Large intestine (tissue), 3 donors: ENCODE results near the gene SLC44A2. TPM values are rescaled to one million over a fixed set of nuclear protein-coding genes. Genes with fewer than 3 reads are reported as not detected.

Experiments
- DNase-seq, 2 donors: peaks; one replicate each; pipeline versions ENCODE4 v3.0.0 to v3.0.0-alpha.2; 2013
- H3K27ac ChIP-seq: one replicate; pipeline ENCODE4 v1.5.1; 2013; ENCODE audit warnings: low read length
- H3K27me3 ChIP-seq: 2 replicates; pipeline ENCODE4 v1.6.1; 2013; ENCODE audit warnings: low read length; ENCODE audit not compliant: control insufficient read depth, insufficient read depth
- H3K36me3 ChIP-seq: 2 replicates; pipeline ENCODE4 v1.6.1; 2013; ENCODE audit warnings: low read length; ENCODE audit not compliant: control insufficient read depth, insufficient read depth
- H3K4me1 ChIP-seq: one replicate; pipeline ENCODE4 v1.6.1; 2013; ENCODE audit warnings: low read length; ENCODE audit not compliant: control insufficient read depth, insufficient read depth
- H3K4me3 ChIP-seq: one replicate; pipeline ENCODE4 v1.5.1; 2013; ENCODE audit warnings: low read length
- H3K9me3 ChIP-seq: one replicate; pipeline ENCODE4 v1.6.1; 2013; ENCODE audit warnings: mild to moderate bottlenecking, low read depth, low read length, moderate library complexity; ENCODE audit not compliant: control insufficient read depth
- WGBS: methylation state at CpG from one replicate; pipeline ENCODE4 v1.1.5; 2013; ENCODE audit warnings: low lambda C conversion rate; ENCODE audit not compliant: insufficient coverage; 5-methylcytosine and 5-hydroxymethylcytosine counted together
- polyA plus RNA-seq: library from polyadenylated mRNA; unstranded; fragments of 120-200 nt; gene quantifications from one replicate; pipeline ENCODE4 v1.2.1, GENCODE V29; 2013

Gene SLC44A2
- polyA plus RNA-seq, 1 donor: 30.0 TPM

DNA sequence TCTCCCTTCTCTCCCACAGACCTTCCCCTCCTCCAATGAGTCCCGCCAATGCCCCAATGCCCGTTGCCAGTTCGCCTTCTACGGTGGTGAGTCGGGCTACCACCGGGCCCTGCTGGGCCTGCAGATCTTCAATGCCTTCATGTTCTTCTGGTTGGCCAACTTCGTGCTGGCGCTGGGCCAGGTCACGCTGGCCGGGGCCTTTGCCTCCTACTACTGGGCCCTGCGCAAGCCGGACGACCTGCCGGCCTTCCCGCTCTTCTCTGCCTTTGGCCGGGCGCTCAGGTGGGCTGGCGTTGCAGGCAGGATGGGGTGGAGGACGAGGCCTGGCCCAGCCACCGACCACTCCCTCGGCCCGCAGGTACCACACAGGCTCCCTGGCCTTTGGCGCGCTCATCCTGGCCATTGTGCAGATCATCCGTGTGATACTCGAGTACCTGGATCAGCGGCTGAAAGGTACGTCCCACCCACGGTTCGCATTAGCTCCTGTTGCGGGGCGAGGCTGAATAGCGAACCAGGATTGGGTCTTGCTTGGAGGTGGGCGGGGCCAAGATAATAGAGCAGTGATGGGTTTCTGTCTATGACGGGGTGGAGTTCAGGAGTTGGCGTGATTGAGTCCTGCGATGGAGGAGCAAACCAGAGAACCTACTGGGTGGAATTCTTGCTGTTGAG is 11.1 kb downstream of the SLC44A2 start:
- DNase-seq: no peak
- no peaks in the 10 kb centered on the region for H3K9me3 ChIP-seq
- H3K4me3 ChIP-seq: no peak overlapping the region
- peaks cover 5% of the 10 kb centered on the region for H3K4me1 ChIP-seq
- peaks cover 38% of the 10 kb centered on the region for H3K36me3 ChIP-seq
- H3K27me3 ChIP-seq: no peaks in the 10 kb centered on the region
- H3K27ac ChIP-seq: no peak overlapping the region
- WGBS: no CpG with 5 or more reads among the region's 37 CpGs

DNA sequence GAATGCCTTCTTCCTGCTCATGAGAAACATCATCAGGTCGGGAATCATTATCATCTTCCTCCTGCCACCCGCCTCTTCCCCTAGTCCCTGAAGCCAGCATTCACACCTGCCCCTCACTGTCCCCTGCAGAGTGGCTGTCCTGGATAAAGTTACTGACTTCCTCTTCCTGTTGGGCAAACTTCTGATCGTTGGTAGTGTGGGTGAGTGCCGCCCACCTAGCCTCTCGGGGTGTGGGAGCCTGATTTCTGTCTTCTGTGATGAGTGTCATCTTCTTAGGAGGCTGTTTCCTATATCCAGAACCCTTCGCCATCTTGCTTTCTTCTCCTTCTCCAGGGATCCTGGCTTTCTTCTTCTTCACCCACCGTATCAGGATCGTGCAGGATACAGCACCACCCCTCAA is 12.5 kb downstream of the SLC44A2 start:
- Histone ChIP-seq H3K4me3 (no peak overlapping the region), H3K4me1 (peaks cover 5% of the 10 kb centered on the region), H3K27ac (no peak overlapping the region), H3K27me3 (no peaks in the 10 kb centered on the region), H3K9me3 (no peaks in the 10 kb centered on the region), H3K36me3 (peaks cover 37% of the 10 kb centered on the region)
- WGBS: 40% methylated on average over 1 of the region's 8 CpGs
- DNase-seq: no peak

DNA sequence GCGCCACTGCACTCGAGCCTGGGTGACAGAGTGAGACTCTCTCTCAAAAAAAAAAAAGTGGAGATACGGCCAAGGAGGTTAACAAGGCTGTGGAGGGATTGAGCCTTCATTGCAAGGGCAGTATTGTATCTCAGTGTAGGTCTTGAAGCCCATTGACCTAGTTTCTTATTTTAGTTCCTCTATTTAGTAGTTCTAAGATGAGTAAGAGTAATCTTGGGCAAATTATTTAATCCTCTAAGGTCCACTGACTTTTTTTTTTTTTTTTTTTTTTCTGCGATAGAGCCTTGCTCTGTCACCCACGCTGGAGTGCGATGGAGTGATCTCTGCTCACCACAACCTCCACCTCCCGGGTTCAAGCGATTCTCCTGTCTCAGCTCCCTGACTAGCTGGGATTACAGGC is 14.5 kb downstream of the SLC44A2 start:
- peaks cover 11% of the 10 kb centered on the region for H3K4me1 ChIP-seq
- H3K27ac ChIP-seq: no peak overlapping the region
- peaks cover 35% of the 10 kb centered on the region for H3K36me3 ChIP-seq
- no peaks in the 10 kb centered on the region for H3K27me3 ChIP-seq
- no peaks in the 10 kb centered on the region for H3K9me3 ChIP-seq
- DNase-seq: no peak
- no peak overlapping the region for H3K4me3 ChIP-seq
- WGBS: no CpG with 5 or more reads among the region's 8 CpGs

DNA sequence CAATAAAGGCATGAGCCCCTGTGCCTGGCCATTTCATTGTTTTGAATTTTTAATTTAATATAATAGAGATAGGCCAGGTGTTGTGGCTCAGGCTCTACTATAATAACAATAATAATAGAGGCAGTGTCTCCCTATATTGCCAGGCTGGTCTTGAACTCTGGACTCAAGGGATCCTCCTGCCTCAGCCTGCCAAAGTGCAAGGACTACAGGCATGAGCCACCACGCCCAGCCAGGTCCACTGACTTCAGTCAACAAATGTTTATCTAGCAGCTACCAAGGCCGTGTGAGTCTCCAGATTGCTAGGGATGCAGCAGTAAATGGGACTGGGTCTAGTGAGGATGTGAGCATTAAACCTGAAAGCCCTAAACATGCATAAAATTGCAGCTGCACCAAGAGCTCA is 15.0 kb downstream of the SLC44A2 start:
- Histone ChIP-seq H3K4me3 (no peak overlapping the region), H3K9me3 (no peaks in the 10 kb centered on the region), H3K27ac (no peak overlapping the region), H3K36me3 (peaks cover 31% of the 10 kb centered on the region), H3K4me1 (peaks cover 11% of the 10 kb centered on the region), H3K27me3 (no peaks in the 10 kb centered on the region)
- no CpG with 5 or more reads among the region's 2 CpGs for WGBS
- DNase-seq: peak; percentile 33 to 65

GRCh38 chr19:10641248-10641647 is 15.9 kb downstream of the SLC44A2 start:
- Histone ChIP-seq H3K9me3 (no peaks in the 10 kb centered on the region), H3K27me3 (no peaks in the 10 kb centered on the region), H3K4me3 (no peak overlapping the region), H3K27ac (no peak overlapping the region), H3K4me1 (peaks cover 11% of the 10 kb centered on the region), H3K36me3 (peaks cover 26% of the 10 kb centered on the region)
- peak in 1 of 2 donors; percentile 28 for DNase-seq
- WGBS: no CpG with 5 or more reads among the region's 4 CpGs

GRCh38 chr19:10642473-10643171 is 17.3 kb downstream of the SLC44A2 start:
- Histone ChIP-seq H3K27me3 (no peaks in the 10 kb centered on the region), H3K9me3 (no peaks in the 10 kb centered on the region), H3K27ac (no peak overlapping the region), H3K4me3 (no peak overlapping the region), H3K4me1 (peaks cover 11% of the 10 kb centered on the region), H3K36me3 (peaks cover 18% of the 10 kb centered on the region)
- no peak for DNase-seq
- WGBS: 94% methylated on average over 3 of the region's 25 CpGs

DNA sequence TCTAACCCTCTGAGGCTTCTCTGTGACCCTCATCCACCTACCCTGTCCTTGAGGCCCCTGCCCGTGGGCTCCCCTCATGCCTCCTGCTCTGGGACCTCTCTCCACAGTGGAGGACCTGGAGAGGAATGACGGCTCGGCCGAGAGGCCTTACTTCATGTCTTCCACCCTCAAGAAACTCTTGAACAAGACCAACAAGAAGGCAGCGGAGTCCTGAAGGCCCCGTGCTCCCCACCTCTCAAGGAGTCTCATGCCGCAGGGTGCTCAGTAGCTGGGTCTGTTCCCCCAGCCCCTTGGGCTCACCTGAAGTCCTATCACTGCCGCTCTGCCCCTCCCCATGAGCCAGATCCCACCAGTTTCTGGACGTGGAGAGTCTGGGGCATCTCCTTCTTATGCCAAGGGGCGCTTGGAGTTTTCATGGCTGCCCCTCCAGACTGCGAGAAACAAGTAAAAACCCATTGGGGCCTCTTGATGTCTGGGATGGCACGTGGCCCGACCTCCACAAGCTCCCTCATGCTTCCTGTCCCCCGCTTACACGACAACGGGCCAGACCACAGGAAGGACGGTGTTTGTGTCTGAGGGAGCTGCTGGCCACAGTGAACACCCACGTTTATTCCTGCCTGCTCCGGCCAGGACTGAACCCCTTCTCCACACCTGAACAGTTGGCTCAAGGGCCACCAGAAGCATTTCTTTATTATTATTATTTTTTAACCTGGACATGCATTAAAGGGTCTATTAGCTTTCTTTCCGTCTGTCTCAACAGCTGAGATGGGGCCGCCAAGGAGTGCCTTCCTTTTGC is 18.0 kb downstream of the SLC44A2 start:
- Histone ChIP-seq H3K27ac (no peak overlapping the region), H3K36me3 (peaks cover 11% of the 10 kb centered on the region), H3K4me3 (no peak overlapping the region), H3K4me1 (peaks cover 11% of the 10 kb centered on the region), H3K9me3 (no peaks in the 10 kb centered on the region), H3K27me3 (no peaks in the 10 kb centered on the region)
- no CpG with 5 or more reads among the region's 21 CpGs for whole genome bisulfite sequencing
- DNase-seq: no peak

GRCh38 chr19:10643968-10644259 is 18.6 kb downstream of the SLC44A2 start:
- H3K9me3 ChIP-seq: no peaks in the 10 kb centered on the region
- H3K4me3 ChIP-seq: no peak overlapping the region
- no peak overlapping the region for H3K27ac ChIP-seq
- H3K4me1 ChIP-seq: peaks cover 11% of the 10 kb centered on the region
- no peaks in the 10 kb centered on the region for H3K27me3 ChIP-seq
- no CpG with 5 or more reads among the region's 3 CpGs for WGBS
- H3K36me3 ChIP-seq: peaks cover 11% of the 10 kb centered on the region
- DNase-seq: no peak

DNA sequence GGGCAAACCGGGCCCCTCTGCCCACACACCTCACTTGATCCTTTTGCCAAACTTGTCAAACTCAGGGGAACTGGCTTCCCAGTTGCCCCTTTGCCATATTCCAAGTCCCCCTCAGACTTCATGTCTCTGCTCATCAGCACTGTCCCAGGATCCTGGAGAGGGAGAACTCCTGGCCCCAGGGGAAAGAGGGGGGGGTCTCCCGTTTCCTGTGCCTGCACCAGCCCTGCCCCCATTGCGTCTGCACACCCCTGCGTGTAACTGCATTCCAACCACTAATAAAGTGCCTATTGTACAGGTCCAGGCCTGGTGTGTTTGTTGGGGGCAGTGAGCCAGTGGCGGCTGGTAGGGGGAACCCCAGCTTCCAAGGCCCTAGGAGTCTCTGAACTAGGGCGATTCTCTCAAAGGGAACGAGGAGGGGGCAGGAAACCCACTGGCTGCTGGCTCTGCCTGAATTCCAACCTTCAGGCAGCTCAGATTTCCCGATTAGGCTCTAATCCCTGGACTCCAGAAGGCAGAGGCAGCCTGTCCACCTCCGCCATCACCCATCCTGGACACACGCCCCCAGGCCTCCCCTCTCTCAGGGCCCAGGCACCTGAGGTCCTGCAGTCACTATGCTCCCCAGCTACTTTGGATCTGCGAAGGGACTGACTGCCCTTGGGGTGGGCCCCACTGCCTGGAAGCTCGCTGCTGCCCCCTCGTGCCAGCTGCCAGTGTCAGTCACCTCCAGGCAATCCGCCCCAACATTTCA is 19.1 kb downstream of the SLC44A2 start:
- no peak overlapping the region for H3K4me3 ChIP-seq
- H3K27me3 ChIP-seq: no peaks in the 10 kb centered on the region
- H3K4me1 ChIP-seq: peaks cover 11% of the 10 kb centered on the region
- no peaks in the 10 kb centered on the region for H3K9me3 ChIP-seq
- peak; percentile 72 for DNase-seq
- no peak overlapping the region for H3K27ac ChIP-seq
- WGBS: no CpG with 5 or more reads among the region's 14 CpGs
- peaks cover 9% of the 10 kb centered on the region for H3K36me3 ChIP-seq

- WGBS: 85% methylated on average over 2 of the region's 12 CpGs
- Histone ChIP-seq H3K4me1 (peaks cover 6% of the 10 kb centered on the region), H3K27ac (no peak overlapping the region), H3K9me3 (no peaks in the 10 kb centered on the region), H3K4me3 (no peak overlapping the region), H3K27me3 (no peaks in the 10 kb centered on the region), H3K36me3 (peaks cover 5% of the 10 kb centered on the region)
- DNase-seq: no peak
These were observed 21.3 kb downstream of the SLC44A2 start for GRCh38 chr19:10646456-10647159.
